GM11168 (cell line): ENCODE data around the gene FRS2.

ENCODE experiments used
- in situ Hi-C: fragments of 300-500 bp; cut with MboI; formaldehyde crosslinking; loops from one replicate; pipeline ENCODE4 v1.12.0; 2022; ENCODE audit warnings: low sequenced_read_pairs; ENCODE audit not compliant: unreplicated experiment

The FRS2 gene

DNA sequence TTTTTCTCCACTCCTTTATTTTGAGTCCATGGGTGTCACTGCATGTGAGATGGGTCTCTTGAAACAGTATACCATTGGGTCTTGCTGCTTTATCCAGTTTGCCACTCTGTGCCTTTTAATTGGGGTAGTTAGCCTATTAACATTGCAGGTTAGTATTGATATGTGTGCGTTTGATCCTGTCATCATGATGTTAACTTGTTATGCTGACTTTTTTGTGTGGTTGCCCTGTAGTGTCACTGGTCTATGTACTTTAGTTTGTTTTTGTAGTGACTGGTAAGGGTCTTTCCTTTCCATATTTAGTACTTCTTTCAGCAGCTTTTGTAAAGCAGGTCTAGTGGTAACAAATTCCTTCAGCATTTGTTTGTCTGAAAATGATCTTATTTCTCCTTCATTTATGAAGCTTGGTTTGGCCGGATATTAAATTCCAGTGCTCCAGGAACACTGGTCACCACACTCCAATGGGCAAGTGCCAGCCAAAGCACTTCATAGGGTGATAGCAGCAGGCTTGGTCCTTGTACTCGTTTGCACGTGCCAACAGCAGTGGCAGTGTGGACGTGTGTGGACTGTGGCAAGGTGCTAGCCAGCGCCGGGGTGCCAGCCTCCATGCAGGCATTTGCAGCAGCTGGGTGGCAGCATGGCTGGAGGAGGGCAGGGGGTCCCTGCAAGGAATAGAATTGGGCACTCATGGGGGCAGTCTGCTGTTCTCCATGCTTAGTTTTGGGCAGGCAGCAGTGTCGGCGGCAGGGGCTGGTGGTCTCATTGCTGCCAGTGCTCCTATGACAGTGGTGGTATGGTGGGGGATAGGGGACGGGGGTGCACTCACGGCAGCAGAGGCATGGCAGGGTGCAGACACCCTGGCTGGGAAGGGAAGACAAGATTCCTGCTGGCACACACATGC is 53.5 kb downstream of the FRS2 start:
- in situ Hi-C loops, result no loop called here

DNA sequence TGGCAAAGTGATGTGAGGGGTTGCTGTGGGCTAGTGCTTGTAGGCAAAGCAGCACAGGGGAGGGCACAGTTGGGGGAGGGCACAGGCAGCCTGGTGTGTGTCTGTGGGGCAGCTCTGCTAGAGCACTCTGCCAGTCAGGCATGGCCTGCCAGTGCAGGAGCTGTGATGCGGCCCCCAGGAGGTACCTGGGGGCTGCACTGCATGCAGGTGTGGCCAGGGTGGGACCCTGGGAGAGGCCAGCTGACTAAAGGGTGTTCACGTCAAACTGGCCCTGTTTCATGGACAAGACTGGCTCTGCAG is 54.1 kb downstream of the FRS2 start:
- in situ Hi-C loops, result no loop called here

DNA sequence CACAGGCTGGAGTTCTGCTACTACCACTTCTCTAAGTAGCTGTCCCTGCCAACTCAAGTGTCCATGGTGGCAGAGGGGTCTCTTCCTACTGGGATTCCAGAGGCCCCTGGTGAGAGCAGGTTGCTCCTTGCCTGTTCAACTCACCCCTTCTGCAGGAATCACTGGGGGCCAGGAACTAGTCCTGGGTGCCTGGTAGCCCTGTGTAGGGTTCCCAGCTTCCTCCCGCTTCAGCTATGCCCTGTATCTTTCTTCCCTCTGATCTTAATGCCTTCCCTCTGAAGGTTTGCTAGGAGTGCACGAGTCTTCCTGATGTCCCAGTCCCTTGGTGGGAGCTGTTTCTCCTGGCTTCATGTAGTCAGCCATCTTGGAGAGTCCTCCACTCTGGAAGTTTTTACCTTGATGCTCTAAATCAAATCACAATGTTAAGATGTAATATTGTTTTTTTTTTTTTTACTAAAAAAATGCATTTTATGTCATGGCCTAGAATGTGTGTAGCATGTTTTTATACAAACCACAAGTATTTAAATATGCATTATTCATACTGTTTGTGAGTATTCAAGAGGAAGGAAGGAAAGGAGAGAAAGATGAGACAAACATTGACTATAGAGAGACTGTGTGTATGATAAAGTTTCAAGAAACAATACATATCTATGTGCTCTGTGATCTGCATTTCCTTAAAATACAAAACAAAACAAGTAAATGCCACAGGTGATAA is 54.7 kb downstream of the FRS2 start:
- in situ Hi-C loops, result no loop called here

DNA sequence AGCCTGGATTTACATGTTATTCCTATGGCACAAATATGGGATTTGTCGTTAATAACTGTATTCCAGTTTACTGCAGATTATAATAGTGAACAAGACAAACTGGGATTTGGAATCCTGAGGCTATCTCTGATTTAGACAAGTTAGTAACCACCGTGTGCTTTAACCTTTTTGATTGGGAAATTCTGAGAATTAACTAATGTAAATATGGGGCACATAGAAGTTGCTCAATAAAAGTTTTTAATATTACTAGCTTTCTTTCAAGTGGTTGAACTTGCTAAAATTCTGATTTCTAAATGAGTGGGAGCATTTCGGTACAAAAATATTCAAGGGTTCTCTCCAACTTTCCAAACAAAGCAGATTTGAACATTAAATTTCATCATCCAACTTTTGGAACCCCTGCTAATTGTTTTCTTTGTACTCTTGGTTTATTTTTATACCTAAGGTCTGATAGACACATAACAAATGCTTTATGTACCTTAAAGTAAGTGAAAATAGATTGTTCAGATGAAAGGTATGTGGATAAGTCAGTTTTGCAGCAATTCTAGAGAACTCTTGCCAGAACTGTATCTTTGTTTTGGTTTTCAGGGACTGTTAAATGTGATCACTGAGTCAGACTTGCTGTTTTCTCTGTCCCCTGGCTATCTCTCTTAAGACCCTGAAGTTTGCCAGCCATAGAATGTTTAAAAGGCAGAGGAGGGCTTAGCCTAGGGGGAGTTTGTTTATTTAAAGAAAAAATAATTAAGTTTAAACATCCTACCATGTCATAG is 57.5 kb downstream of the FRS2 start:
- in situ Hi-C loops, result no loop called here

DNA sequence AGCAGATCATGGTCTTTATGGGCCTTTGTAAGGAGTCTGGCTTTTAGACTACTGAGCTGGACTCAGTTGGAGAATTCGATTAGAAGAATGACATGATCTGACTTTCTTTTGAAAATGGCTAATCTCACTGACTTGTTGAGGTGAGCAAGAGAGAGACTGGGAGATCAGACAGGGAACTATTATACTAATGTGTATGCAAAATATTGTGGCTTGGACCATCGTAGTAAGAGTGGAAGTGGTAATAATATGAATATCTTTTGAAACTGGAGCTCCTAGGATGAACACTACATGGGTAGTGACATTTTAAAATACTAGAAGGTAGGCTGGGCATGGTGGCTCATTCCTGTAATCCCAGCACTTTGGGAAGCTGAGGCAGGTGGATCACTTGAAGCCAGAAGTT is 58.8 kb downstream of the FRS2 start:
- in situ Hi-C loops, result no loop called here

DNA sequence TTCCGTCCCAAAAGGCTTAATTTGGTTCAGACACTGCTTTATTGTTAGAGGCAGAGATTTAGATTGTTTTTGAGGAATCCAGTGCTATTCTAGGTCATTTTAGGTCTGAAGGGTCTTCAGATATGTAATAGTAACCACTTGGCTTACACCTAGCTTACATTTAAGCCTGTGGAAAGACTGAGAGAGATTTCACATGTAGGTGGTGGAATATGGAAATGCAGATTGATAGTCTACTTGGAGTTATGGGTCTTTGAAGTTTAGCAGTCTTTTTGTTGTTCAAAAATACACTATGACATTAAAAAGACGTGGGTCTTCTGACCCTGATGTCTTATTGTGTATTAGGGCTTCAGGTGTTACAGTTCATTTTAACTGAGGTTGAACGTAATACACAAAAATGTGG is 63.7 kb downstream of the FRS2 start:
- in situ Hi-C loops, result no loop called here

DNA sequence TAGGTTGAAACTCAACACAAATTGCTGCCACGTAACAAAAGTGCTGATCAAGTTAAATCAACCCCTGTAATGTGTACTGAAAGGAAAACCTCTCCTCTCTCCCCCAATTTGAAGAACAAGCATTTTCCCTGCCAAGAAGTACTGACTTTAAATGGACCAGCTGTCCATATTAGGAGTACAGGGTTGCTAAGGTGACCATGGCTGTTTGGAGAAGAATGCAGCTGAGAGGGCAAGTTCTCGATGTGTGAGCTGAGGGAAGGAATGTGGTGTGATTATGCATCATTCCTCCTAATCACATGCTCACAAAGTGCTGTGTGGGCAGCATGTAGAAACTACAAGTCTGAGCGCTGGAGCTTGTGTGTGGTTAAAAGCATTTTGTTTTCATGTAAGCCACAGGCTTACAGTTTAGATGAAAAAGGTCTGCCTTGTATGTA is 64.2 kb downstream of the FRS2 start:
- in situ Hi-C loops, result no loop called here

DNA sequence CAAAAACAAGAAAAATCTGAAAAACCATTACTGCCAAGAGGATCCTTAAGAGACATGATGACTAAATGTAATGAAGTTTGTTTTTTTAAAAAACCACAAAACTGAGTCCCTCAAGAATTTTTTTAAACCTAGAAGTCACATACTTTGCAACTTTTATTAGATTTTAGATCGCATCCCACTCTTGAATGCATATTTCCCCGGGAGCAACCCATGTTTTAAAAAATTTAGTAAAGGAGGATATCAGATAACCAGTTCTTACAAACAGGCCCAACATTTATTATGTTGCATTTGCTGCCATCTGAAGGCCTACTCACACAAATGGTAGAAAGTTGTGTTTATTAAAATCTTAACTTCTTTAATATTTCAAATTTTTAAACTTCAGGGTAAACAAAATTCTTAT is 70.8 kb downstream of the FRS2 start:
- in situ Hi-C loops, result no loop called here

DNA sequence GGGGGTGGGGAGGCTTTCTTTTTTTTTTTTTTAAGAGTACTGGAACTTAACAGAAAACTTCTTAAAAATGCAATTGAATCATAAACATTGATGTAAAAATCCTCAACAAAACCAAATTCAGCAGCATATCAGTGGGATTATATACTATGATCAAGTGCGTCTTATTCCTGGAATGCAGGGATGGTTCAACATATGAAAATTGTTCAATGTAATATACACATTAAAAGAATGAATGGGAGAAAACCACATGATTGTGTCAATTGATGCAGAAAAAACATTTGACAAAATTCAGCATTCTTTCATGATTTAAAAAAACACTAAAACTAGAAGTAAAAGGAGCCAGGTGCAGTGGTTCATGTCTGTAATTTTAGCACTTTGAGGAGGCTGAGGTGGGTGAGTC is 73.9 kb downstream of the FRS2 start:
- in situ Hi-C loops, result no loop called here

DNA sequence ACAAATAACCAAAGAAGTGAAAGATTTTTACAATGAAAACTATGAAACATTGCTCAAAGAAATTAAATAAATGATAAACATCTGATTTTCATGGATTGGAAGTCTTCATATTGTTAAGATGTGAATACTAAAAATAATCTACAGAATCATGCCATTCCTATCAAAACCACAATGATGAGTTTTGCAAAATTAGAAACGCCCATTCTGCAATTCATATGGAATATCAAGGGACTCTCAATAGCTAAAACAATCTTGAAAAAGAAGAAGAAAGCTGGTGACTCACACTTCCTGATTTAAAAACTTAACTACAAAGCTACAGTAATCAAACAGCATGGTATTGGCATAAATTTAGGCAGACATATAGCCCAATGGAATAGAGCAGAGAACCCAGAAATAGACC is 74.9 kb downstream of the FRS2 start:
- in situ Hi-C loops, result no loop called here

DNA sequence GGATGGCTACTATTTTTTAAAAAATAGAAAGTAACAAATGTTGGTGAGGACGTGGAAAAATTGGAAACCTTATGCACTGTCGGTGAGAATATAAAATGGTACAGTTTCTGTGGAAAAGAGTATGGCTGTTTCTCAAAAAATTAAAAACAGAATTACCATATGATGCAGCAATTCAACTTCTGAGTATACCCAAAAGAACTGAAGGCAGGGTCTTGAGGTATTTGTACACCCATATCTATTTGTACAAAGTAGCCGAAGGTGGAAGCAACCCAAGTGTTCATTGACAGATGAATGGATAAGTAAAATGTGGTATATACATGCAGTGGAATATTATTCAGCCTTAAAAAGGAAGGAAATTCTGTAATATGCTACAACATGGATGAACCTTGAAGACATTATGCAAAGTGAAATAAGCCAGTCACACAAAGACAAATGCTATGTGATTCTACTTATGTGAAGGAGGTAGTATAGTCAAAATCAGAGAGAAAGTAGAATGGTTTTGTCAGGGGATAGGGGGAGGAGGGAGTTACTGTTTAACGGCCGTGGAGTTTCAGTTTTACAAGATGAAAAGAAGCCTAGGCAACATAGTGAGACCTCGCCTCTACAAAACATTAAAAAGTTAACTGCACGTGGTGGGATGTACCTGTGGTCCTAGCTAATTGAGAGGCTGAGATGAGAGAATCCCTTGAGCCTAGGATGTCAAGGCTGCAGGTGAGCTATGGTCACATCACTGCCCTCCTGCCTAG is 76.7 kb downstream of the FRS2 start:
- in situ Hi-C loops, result no loop called here

DNA sequence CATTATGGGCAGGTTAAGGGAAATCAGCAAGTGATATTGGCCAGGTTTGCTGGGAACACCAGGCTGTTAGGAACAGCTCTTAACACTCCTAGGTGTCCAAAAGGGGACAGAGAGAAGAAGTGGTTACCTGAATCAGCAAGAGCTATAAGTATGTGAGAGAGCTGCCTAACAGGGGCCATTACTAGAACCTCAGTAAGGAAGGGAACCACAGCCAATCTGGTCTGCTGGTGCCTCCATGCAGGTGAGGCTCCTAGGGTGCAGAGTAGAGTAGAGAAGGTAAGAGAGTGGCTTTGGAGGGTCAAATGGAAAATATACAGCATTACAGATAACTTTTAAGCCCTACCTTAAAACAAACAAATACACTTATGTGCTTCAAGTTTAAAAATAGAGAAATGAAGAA is 78.5 kb downstream of the FRS2 start:
- in situ Hi-C loops, result no loop called here

DNA sequence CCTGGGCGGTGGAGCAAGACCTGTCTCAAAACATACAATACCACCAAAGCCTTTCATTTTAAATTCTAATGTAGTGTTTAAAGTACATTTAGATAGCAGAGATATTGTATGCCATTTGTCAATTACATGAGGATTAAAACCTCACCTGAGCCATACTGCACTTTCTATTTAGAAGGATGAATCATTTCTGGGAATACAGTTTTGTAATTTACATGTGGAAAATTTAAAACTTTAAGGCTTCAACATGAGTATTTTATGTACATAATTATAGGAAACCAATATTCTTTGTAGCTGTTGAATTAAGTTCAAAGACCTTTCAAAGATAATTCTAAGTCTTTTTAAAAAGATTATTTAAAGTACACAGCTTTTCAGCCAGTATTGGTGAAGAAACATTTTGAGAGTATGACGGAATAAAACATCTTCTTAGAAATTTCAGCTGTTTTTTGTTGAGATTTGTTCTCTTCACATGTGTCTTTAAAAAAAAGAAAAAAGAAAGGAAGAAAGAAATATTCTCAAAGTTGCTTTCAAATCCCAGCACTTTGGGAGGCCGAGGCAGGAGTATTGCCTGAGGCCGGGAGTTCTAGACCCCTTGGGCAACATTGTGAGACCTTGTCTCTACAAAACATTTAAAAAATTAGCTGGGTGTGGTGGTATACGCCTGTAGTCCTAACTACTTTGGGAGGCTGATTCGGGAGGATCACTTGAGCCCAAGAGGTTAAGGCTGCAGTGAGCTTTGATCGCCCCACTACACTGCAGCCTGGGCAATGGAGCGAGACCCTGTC is 80.6 kb downstream of the FRS2 start:
- in situ Hi-C loops, result no loop called here

DNA sequence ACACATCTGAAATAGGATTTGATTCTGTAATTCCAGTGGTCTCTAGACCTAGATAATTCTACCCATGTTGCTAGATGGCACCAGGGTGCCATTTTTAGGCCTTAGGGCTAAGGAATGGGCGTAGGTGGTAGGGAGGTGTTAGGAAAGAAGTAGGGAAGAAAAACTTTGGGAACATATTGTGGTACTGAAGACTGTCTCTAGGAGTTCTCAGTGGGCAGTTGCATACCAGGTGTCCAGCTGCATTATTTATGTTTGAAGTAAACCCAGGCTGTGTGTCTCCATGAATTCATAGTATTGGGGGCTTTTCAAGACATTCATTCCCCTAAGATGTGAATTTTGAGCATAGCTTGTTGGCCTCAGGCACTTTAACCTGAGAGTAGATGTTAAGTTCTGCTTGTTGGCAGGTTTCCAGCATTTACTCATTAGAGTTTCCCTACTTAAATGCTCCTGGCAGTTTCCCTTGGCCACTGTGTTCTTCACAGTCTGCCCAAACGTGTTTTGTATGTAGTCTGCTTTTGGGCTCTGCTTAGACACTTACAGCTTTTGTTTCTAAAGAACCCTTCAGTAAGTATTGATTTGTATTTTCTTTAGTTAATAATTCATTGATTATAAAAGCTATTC is 83.5 kb downstream of the FRS2 start:
- in situ Hi-C loops, result no loop called here

DNA sequence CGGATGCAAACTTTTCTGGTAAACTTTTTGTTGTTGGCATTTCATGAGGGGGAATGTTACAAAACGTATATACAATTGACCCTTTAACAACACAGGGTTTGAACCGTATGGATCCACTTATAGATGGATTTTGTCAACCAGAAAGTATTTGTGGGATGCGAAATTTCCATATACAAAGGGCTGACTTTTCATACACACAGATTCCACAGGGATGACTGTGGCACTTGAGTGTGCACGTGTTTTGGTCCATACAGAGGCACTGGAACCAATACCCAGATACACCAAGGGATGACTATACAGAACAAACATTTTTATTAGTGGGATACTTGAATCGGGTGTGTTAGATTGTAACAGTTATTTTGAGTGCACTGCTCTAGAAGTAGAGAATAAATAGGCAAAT is 85.3 kb downstream of the FRS2 start:
- in situ Hi-C loops, result no loop called here

DNA sequence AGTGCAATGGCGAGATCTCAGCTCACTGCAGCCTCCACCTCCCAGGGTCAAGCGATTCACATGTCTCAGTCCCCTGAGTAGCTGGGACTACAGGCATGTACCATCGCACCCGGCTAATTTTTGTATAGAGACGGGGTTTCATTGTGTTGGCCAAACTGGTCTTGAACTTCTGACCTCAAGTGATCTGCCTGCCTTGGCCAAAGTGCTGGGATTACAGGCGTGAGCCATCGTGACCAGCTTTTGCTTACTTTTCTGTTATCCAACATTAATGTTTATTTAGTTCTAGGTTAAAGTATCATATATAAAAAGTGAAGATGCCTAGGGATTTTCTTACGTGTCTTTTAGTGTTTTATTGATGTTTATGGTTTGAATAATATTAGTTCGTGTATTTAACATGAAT is 86.2 kb downstream of the FRS2 start:
- in situ Hi-C loops, result no loop called here

DNA sequence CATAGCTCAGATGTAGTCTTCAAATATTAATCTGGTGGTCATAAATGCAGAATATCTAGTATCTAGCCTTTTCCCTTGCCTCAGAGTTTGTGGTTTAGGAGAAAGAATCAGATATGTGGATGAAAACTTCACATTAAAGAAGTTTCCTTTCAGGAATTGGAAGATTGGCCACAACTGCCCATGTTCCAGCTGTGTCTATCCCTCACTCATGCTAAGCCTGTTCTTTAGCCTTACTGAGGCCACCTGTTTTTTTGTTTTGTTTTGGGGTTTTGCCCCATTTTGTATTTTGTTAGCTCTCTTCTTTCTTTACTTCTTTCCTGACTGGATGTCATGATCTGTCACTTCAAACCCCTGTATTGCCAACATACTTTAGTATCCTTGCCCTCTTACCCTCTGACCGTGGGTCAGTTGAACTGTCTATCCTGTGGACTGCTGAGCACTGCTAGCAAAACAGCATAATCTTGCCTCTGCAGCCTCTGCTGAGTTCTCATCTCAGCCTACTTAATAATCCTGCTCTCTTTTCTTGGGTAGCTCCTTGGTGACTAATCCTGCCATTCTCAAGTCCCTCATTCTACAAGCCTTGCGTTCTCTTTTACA is 93.1 kb downstream of the FRS2 start:
- in situ Hi-C loops, result no loop called here

DNA sequence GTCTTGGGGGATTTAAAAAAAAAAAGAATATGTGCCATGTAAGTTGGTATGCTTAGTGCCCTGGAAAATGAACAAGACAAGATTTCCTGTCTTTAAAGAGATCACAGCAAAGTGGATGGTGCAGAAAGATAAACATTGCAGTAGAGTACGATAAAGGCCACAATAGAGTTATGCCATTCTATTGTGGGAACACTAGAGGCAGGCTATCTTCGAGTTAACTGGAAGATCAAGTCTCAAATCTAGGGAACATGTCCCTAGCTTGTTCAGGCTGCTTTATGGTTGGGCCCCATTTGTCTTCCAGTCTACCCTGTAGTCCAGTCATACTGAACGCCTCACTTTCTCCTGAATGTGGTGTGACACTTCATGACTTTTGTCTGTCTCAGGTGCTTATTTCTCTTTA is 96.4 kb downstream of the FRS2 start:
- in situ Hi-C loops, result no loop called here

DNA sequence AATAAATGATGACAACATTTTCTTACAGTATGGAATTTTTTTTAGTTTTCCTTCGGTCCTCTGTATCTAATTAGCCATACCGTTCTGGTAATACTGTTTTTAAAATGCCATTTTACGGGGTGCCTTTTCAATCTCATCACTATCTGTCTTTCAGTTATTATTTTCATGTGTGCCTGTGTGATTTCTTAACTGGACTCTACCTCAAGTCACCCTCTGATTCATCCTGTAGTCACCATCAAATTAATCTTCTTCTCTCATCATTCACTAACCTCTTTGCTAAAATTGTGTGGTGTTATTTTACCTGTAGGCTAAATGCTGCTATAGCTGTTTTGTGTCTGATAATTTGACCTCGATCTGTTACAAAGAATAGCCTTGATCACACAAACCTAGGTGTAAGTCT is 99.0 kb downstream of the FRS2 start:
- in situ Hi-C loops, result no loop called here
